SHP77 (cell line): ENCODE measurements around the gene ALKBH2.

Experiments used
- DNase-seq, 2 experiments: peaks; one replicate each; lab custom pipeline; 2025; lab: John Stamatoyannopoulos, UW

Gene ALKBH2

DNA sequence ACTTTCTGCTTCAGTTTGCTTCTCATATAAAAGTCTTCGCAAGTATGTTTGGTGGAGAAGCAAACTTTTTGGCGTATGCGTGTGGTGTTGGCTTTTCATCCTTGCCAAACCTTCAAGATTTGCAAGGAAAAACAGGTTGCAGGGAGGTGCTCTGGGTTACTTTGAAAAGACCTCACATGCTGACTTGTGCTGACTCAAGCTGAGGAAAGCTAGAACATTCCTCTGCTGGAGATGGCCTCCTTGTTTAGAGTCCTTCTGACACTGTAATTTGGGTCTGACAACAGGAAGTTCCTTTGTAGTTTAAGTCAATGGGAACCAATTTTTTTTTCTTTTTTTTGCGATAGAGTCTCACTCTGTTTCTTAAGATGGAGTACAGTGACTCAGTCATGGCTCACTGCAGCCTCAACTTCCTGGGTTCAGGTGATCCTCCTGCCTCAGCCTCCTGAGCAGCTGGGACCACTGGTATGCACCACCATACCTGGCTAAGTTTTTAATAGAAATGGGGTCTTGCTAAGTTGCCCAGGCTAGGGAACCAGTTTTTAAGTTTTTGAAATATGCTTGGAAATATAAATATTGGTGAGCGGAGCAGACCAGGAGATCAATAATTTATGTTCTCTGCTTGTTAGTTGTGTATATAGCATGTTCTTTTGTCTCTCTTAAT lies 20.5 kb upstream of the ALKBH2 start:
- DNase-seq = no peak

DNA sequence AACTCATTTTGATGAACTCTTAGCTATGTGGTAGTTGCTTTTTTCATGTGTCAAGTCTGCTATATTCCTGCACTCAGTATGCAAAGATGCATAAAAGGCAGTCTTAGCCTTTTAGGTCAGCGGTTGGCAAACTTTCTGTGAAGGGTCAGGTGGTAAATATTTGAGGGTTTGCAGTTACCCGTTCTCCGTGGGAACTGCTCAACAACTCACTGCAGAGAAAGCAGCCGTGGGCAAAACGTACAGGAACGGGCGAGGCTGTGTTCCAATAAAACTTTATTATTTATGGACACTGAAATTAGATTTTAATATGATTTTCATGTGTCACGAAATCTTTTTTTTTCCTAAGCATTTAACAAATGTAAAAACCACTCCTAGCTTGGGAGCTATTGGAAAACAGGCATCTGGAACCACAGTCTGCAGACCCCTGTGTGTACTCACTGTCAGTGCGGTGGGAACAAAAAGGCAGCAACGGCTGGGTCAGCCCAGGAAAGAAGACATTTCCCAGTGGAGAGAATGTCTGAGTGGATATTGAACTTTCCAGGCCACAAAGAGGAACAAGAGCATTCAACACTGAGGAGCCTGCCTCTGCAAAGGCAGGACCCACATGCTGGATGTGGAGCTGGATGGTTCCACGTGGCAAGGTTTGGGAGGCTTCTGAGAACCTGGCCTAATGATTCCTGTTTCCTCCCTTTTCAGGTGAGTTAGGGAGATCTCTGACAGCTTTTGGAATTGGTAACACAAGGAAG lies 19.6 kb upstream of the ALKBH2 start:
- DNase-seq = no peak

DNA sequence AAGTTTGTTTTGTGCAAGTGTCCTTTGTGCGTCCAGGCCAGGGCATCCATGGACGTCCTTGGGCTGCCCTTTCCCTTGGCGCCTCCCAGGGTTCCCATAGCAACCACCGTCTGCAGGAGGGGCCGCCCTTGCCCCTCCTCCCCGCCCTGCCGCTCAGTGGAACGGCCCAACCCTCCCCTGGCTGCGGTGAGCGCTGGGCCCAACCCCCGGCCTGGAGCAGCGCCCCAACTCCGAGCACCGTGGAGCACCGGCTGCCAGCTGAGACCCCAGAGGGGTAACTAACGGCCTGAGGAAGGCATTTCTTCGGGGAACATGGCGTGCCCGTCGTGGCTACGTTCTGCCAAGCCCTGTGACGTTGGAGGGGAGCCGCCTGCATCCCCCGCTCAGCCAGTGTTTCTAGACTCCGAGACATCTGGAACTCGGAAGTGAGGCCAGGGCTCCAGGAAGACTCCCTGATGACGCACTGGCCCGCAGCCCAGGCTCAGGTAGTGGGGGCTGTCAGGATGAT lies 17.8 kb upstream of the ALKBH2 start:
- DNase-seq = peak; percentile 76 to 90

DNA sequence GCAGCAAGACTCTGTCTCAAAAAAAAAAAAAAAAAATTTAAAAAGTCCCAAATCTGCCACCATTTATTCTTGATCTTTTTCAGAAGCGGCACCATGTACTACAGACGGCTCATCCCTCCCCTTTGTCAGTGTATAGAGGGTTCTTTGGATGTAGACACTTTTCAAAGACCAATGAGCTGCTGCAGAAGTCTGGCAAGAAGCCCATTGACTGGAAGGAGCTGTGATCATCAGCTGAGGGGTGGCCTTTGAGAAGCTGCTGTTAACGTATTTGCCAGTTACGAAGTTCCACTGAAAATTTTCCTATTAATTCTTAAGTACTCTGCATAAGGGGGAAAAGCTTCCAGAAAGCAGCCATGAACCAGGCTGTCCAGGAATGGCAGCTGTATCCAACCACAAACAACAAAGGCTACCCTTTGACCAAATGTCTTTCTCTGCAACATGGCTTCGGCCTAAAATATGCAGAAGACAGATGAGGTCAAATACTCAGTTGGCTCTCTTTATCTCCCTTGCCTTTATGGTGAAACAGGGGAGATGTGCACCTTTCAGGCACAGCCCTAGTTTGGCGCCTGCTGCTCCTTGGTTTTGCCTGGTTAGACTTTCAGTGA lies 16.6 kb upstream of the ALKBH2 start:
- DNase-seq = no peak

DNA sequence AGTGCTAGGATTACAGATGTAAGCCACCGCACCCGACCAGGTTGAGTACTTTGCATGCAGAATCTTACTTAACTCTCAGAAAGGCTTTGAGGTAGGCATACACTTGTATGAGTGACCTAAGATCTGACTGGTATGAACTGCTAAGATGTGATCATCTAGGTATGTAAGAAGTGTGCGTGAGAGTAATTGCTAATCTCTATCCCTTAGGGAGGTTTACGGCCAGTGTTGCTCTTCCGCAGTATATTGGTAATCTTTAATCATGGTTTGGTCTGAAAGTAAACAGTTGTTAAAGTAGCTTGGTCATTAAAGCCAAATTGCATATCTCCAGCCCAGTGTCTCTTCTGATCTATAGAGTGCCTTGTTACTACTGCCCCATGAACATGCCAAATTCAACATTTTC lies 11.9 kb upstream of the ALKBH2 start:
- DNase-seq = no peak

DNA sequence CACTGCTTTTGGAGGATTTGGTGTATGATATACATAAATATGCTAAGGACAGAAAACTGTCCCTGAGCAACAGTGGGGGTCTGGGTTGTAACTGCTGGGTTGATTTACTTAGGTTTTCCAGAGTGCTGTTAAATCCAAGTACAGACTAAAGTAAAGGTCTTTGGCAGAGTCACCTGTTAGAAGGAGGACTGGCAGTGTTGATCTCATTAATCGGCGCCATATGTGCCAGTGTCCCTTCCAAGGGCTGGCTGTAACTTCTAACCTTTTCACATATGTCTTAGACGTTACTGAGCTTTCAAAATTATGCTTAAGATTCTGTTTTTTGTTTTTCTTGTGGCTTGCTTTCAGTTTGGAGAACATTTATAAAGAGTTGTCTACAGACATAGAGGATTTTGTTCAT lies 9.2 kb upstream of the ALKBH2 start:
- no peak for DNase-seq

DNA sequence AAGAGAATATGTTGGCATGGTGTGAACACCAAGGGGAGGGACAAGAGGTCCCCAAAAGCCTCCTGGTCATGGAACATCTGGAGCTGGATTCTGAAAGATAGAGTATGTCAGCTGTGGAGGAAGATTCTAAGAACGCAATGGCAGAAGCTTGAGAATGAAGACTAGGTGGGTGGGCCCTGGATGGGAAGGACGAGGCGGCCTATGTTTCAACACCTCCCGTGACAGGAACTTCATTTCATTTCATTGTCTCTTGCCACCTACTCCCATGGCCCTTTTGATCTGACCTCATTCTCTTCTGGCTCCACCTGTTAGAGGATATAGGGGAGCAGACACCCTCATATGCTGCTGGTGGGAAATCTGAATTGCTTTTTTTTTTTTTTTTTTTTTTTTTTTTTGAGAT lies 7.5 kb upstream of the ALKBH2 start:
- no peak for DNase-seq

DNA sequence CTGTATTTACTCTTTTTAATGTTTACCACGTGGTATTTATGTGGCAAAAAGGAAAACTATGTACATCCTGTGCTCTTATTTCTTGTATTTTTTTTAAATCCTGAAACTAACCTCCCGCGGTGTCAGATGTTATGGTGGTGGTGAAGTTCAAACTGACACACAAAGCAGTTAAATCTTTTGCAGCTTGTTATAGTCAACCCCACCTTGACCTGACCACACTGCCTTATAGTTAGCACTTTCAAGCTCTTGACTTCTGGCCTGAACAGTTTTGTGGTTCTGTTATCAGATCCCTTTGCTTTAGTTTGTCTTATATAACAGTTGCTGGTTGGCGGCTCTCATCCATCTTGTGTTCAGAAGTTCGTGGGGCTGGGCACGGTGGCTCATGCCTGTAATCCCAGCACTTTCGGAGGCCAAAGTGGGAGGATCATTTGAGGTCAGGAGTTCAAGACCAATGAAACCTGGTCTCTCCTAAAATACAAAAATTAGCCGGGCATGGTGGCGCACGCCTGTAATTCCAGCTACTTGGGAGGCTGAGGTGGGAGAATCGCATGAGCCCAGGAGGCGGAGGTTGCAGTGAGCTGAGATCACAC lies 6.3 kb upstream of the ALKBH2 start:
- no peak for DNase-seq

DNA sequence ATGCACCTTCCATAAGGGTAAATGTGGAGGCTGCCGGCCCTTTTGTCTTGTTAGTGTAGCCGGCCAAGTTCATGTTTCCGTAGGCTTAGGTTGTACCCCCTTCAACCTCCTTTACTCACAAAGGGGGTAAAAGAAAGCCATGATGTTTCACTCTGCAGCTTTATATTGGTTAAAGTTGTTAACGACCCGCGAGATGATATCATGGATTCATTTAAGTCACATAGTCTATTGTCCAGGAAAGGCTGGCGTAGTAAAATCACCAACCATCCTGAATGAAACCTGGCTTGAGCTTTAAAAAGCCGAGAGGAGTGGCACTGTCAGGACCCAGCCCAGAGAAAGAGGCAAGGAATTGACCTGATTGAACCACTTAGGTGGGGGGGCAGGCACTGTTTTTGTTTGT lies 5.4 kb upstream of the ALKBH2 start:
- no peak for DNase-seq

DNA sequence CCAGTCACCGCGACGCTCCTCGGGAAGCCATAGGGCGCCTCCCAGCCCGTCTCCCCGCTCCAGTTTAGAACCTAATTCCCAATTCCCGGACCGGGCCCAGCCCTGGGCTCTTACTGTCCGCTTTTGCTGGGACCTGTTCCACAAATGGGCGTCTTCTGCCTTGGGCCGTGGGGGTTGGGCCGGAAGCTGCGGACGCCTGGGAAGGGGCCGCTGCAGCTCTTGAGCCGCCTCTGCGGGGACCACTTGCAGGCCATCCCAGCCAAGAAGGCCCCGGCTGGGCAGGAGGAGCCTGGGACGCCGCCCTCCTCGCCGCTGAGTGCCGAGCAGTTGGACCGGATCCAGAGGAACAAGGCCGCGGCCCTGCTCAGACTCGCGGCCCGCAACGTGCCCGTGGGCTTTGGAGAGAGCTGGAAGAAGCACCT lies 4.9 kb upstream of the ALKBH2 start:
- no peak for DNase-seq

DNA sequence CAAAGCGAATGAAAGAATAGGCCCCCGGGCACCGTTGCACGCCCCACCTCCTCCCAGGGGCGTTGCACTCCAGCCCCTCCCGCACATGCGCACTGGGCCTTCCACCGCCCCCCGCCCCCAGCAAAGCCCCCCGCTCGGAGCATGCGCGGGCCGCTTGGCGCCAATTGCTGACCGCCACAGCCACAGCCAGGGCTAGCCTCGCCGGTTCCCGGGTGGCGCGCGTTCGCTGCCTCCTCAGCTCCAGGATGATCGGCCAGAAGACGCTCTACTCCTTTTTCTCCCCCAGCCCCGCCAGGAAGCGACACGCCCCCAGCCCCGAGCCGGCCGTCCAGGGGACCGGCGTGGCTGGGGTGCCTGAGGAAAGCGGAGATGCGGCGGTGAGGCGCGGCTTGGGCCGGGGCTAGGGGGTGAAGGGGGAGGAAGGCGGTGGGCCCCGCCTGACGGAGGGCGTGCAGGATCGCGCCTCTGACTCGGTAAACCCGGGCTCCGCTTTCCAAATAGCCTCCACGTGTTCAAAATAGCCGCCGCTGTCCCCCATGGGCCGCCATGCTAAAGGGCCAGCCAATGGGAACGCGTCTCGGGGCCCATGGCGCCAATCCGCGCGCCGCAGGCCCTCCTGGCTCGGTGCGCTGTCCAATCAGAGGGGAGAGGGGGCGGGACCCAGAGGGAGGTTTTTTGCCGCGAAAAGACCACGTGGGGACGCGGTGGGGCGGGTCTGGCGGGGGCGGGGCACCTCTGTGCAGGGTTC lies 4.3 kb upstream of the ALKBH2 start, which contains the start of gene UNG:
TSS of gene UNG (plus strand) at position 163 of the 748 bp plus-strand sequence. CDS start at position 246, 83 bp downstream.
- peak; percentile 90 to 94 for DNase-seq

DNA sequence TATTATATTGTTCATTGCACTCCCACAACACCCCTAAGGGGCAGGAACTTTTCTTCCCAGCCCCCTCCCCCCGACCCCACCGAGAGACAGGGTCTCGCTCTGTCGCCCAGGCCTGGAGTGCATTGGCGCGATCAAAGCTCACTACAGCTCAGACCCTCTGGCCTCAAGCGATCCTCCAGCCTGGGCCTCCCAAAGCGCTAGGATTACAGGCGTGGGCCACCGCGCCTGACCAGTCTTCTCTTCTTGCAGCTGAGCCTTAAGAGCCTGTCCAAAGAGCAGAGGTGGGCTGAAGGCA lies 3.8 kb upstream of the ALKBH2 start:
- DNase-seq = no peak

DNA sequence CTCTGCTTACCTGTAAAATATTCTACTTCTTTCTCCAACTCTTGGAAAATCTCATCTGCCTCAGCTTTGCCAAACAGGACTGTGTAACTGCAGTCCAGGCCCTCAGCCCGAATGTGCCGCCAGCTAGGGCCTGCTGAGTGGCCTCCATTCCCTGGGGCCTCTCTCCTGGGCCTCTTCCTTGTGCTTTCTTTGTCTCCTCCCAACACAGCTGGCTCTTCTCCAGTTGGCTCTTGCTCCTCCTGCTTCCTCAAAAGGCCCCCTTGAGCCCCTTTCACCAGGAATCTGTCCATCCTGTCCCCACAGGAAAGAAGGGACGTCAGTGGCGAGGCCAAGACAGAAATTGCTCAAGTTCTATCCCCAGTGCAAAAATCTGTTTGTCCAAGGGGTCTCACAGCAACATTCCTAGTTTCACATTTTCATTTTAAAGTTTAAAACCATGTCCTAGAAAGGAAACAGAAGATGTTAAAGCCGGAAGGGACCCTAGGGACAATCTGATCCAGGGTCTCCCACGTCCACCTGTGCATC lies 713 bp downstream of the ALKBH2 start:
- DNase-seq = no peak

DNA sequence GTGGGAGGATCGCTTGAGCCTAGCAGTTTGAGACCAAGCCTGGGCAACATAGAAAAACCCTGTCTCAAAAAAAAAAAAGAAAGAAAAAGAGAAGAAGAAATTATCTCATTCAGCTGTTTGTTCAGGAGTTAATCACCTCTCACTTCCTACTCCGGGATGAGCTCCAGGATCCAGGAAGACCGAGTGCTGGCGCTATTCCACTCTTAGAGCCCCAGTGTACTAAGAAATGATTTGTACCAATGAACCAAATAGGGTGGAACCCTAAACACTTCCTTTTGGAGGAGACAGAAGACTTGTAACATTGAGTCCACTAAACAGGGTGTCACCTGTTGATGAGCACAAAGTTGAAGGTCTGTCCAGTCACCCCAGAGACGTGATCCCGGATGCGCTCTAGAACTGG lies 3.6 kb downstream of the ALKBH2 start:
- no peak for DNase-seq

DNA sequence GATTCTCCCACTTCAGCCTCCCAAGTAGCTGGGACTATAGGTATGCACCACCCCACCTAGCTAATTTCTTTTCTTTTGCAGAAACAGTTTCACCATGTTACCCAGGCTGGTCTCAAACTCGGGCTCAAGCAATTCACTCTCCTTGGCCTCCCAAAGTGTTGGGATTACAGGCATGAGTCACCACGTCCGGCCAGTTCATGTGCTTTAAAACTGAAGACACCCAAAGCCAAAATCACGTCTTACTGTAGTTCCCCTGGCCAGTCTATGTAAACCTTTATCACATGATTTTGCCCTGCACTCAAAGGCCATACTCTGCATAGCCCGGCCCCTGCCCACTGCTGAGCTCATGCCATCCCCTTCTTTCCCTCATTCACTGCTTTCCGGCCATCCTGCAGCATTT lies 4.5 kb downstream of the ALKBH2 start:
- DNase-seq = no peak

DNA sequence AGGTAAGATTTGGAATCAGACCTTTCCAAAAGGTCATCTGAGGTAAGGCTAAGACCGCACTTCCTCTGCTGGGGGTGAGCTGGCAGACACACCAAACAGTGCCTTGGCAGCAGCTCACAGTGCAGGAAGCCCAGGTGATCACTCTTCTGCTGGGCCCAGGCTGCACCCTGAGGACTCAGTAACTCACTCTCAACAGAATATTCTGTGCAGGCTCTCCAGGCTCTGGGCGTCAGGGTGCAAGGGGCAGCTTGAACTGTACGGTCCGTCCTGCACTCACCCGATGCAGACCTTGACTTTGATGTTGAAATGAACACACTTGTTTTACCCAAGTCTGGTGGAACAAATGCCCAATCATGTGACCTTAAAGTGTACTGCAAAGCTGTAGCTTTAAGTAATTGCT lies 6.0 kb downstream of the ALKBH2 start:
- no peak for DNase-seq

DNA sequence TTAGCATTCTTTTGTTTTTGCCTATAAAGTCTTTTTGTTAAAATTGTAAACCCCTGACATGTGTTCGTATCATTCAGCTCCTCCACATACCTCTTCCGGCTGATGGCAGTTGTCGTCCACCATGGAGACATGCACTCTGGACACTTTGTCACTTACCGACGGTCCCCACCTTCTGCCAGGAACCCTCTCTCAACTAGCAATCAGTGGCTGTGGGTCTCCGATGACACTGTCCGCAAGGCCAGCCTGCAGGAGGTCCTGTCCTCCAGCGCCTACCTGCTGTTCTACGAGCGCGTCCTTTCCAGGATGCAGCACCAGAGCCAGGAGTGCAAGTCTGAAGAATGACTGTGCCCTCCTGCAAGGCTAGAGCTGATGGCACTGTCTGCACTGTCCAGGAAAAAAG lies 7.7 kb downstream of the ALKBH2 start:
- DNase-seq = no peak

DNA sequence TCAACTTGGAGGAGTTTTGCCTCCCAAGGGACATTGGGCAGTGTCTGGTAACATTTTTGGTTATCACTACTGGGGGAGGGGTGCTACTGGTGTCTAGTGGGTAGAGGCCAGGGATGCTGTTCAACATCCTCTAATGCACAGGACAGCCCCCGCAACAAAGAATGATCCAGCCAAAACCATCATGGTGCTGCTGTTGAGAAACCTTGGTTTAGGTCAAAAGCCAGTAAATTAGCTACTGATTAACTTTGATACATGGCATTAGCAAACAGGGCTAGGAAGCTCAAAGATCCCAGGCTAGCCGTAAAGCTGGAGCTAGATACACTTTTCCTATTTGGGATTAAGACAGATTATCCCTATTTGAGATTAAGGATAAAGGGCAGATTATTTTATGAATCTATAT lies 8.8 kb downstream of the ALKBH2 start:
- no peak for DNase-seq

DNA sequence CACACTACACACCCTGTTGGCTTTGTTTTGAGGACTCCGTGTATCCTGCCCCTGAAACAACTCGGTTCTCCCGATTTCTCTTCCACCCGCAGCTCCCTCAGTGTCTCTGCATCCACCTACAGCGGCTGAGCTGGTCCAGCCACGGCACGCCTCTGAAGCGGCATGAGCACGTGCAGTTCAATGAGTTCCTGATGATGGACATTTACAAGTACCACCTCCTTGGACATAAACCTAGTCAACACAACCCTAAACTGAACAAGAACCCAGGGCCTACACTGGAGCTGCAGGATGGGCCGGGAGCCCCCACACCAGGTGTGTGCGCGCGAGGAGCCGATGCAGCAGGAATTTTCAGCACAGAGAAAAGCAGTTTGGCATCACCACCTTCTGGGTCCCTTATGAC lies 10.5 kb downstream of the ALKBH2 start:
- no peak for DNase-seq

DNA sequence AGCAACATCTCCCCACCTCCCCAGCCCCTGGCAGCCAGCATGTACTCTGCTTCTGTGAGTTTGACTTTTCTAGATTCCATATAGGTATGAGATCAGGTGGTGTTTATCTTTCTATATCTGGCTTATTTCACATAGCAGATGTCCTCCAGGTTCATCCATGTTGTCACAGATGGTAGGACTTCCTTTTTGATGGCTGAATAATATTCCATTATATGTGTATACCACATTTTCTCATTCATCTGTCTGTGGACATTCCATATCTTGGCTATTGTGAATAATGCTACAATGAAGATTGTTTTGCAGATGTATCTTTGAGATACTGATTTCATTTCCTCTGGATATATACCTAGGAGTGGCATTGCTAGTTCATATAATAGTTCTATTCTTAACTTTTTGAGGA lies 18.4 kb downstream of the ALKBH2 start:
- DNase-seq = no peak

DNA sequence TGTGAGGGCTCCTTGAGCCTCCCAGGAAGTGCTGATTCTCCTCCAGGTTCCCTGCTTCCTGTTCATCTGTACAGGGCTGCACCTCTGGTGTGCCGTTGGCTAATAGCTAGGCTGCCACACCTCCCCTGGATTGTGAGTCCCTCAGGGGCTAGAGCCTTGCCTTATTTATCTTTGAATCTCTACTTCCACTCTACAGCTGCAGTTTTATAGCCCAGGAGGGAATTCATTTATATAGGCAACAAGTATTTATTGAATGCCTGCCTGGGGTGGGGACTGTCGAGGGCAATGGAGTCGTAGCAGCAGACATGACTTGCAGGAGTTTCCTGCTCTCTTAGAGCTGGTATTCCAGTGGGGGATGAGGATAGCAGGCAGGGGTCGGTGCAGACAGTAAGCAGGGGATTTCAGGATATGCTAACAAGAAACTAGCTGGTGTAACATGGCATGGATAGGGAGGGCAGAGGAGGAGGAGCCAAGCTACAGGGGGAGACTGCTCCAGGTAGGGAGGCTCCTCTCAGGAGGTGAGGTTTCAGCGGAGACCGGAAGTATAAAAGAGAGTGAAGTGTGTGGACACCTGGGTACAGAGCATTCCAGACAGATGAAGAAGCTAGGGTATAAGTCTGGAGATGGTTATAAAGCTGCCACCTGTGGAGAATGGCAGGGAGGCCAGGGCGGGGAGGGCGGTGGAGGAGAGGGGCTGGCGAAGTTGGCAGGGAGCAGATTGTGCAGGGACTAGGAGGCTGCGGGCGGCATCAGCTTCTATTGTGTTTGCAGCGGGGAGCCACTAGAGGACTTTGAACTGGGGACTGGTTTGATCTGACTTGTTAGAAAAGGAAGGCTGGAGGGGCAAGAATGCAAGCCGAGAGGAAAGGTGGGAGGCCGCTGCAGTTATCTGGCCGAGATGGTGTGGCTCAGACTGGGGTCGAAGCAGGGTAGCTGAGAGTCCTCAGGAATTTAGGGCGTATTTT lies 23.7 kb downstream of the ALKBH2 start:
- DNase-seq = no peak
